ENCODE measurements around the gene PACSIN1. TPM values are rescaled to one million over a fixed set of nuclear protein-coding genes. Genes with fewer than 3 reads are reported as not detected.

The PACSIN1 gene
- total and polyA plus RNA-seq, 2 donors (not counting 3 experiments of a cell fraction or from before 2014, with no cell fraction given): 0.03 TPM; not detected in 1

GRCh38 chr6:34535646-34536045 is 69.8 kb downstream of the PACSIN1 start:
- no peak for FAIRE-seq
- Histone ChIP-seq H3K36me3 (ENCODE audit: control insufficient read depth in 2 of 2, extremely low read depth in 1 of 2, insufficient read depth in 2 of 2, low read length in 2 of 2) (no peaks in the 10 kb centered on the region), H3K27ac (ENCODE audit: insufficient read depth, low read depth, low read length) (no peak overlapping the region), H4K20me1 (replicated peaks; ENCODE audit: control insufficient read depth, extremely low read depth, insufficient read depth, low read length) (no peaks in the 10 kb centered on the region), H3K4me1 (ENCODE audit: control insufficient read depth, extremely low read depth, insufficient read depth, low read length) (no peaks in the 10 kb centered on the region), H3K4me3 (replicated peaks in 1 of 3; ENCODE audit: insufficient read depth in 1 of 3, low read depth in 1 of 3, low read length in 3 of 3) (no peak overlapping the region), H3K9me1 (replicated peaks; ENCODE audit: control insufficient read depth, extremely low read depth, insufficient read depth, low read length) (no peaks in the 10 kb centered on the region), H3K9me3 (replicated peaks; ENCODE audit: control insufficient read depth, insufficient read depth, low read length) (no peaks in the 10 kb centered on the region), H3K79me2 (ENCODE audit: control insufficient read depth, insufficient read depth, low read length) (no peaks in the 10 kb centered on the region), H2AFZ (ENCODE audit: low read depth, low read length) (no peak overlapping the region), H3K4me2 (ENCODE audit: insufficient read depth, low read length) (no peak overlapping the region), H3K27me3 (ENCODE audit: control insufficient read depth in 2 of 2, insufficient read depth in 2 of 2, low read length in 2 of 2) (no peaks in the 10 kb centered on the region), H3K9ac (replicated peaks; ENCODE audit: extremely low read depth, insufficient read depth, low read length) (no peak overlapping the region)
- no TSS peak for BruUV-seq (replicated peaks)
- dilution Hi-C loops (cut with MboI; ENCODE audit: extremely low pct_ligation_motif_present, low sequenced_read_pairs): no loop called here
- POLR2A ChIA-PET: no interaction called here
- TF ChIP-seq CTCF (IDR thresholded peaks at IDR 0.05; ENCODE audit: extremely low read depth in 1 of 2, insufficient read depth in 1 of 2, low read depth in 1 of 2, low read length in 2 of 2) (no peak), MYC (IDR thresholded peaks at IDR 0.05; ENCODE audit: low read depth, low read length) (no peak), MAX (IDR thresholded peaks at IDR 0.05; ENCODE audit: insufficient read depth, insufficient read length) (no peak), POLR2A (IDR thresholded peaks at IDR 0.05; ENCODE audit: low read depth, low read length) (no peak), FOS (IDR thresholded peaks at IDR 0.05; ENCODE audit: borderline replicate concordance, insufficient read depth, low read length) (no peak)
- CTCF ChIA-PET: interaction anchor here (1.3 kb wide), 1 partner anchor 11 kb away, joined by 3 read pairs; no protein-coding TSS in a partner anchor
- no peak for DNase-seq (ENCODE audit: low read depth, low spot score)
- intact Hi-C loops (cut with micrococcal nuclease): no loop called here

Measured in endothelial cell of umbilical vein (primary cell).